CD4-positive, alpha-beta T cell (primary cell): ENCODE data around the gene PCBP2. TPM values are rescaled to one million over a fixed set of nuclear protein-coding genes. Genes with fewer than 3 reads are reported as not detected.

Experiments
- ATAC-seq: fragments of 200-7000 bp; cut with Tn5 transposase; one replicate; pipeline ENCODE4 v1.10.0; 2022; ENCODE audit warnings: mild to moderate bottlenecking; ENCODE audit not compliant: poor library complexity
- CTCF ChIA-PET: fragments of 350-600 bp; sonication (Branson Sonifier 250); formaldehyde crosslinking; loops from one replicate; lab custom pipeline; 2021; ENCODE audit warnings: antibody characterized with exemption, inconsistent platforms; lab: Charles Lee
- POLR2A ChIA-PET: fragments of 350-600 bp; sonication (Branson Sonifier 250); formaldehyde crosslinking; loops from one replicate; lab custom pipeline; 2021; ENCODE audit warnings: antibody characterized with exemption, inconsistent platforms; lab: Charles Lee
- DNase-seq, 14 experiments: peaks; one replicate each; pipeline ENCODE4 v3.0.0-alpha.2; 2013 to 2020; ENCODE audit warnings: mixed read lengths in 2 of 14
- H3K27ac ChIP-seq, 2 donors: one replicate each; pipeline versions ENCODE4 v1.5.1 to v1.7.0; 2013; ENCODE audit warnings: low read length in 2 of 2, low read depth in 1 of 2, mild to moderate bottlenecking in 1 of 2
- H3K27me3 ChIP-seq, 2 experiments: 1 replicate in 1 of 2; 2 replicates in 1 of 2; pipeline versions ENCODE4 v1.6.1 to v1.7.0; 2013; ENCODE audit warnings: low read length in 2 of 2, control low read depth in 1 of 2, mild to moderate bottlenecking in 1 of 2, moderate library complexity in 1 of 2; ENCODE audit not compliant: insufficient read depth in 2 of 2, control insufficient read depth in 1 of 2
- H3K36me3 ChIP-seq: one replicate; pipeline ENCODE4 v1.6.1; 2013; ENCODE audit warnings: low read length, control low read depth; ENCODE audit not compliant: insufficient read depth
- H3K4me1 ChIP-seq: one replicate; pipeline ENCODE4 v1.6.1; 2013; ENCODE audit warnings: low read length, control low read depth; ENCODE audit not compliant: insufficient read depth
- H3K4me3 ChIP-seq: one replicate; pipeline ENCODE4 v1.5.1; 2013; ENCODE audit warnings: mild to moderate bottlenecking, low read length, moderate library complexity
- H3K9me3 ChIP-seq, 2 experiments: 1 replicate in 1 of 2; 2 replicates in 1 of 2; pipeline versions ENCODE4 v1.6.1 to v1.7.0; 2013; ENCODE audit warnings: low read length in 2 of 2, mild to moderate bottlenecking in 2 of 2, control low read depth in 1 of 2, moderate library complexity in 1 of 2; ENCODE audit not compliant: control insufficient read depth in 1 of 2, insufficient read depth in 1 of 2
- H3K27ac Mint-ChIP-seq: one replicate; pipeline ENCODE4 v1.8.0; 2020; ENCODE audit warnings: mixed read lengths
- H3K27me3 Mint-ChIP-seq: one replicate; pipeline ENCODE4 v1.8.0; 2021; ENCODE audit warnings: mixed read lengths
- H3K36me3 Mint-ChIP-seq: one replicate; pipeline ENCODE4 v1.8.0; 2021; ENCODE audit warnings: low read depth, mixed read lengths
- H3K4me1 Mint-ChIP-seq: one replicate; pipeline ENCODE4 v1.8.0; 2021; ENCODE audit warnings: low read depth, mixed read lengths
- H3K4me3 Mint-ChIP-seq: one replicate; pipeline ENCODE4 v1.8.0; 2020; ENCODE audit warnings: mild to moderate bottlenecking, mixed read lengths
- H3K9me3 Mint-ChIP-seq: one replicate; pipeline ENCODE4 v1.8.0; 2020; ENCODE audit warnings: mixed read lengths
- intact Hi-C, 2 experiments: fragments of 100-400 bp; cut with DNase I in 1 of 2; cut with micrococcal nuclease in 1 of 2; formaldehyde crosslinking; loops; one replicate each; pipeline versions ENCODE4 v1.15.1 to v1.9.0; 2023 to 2025; cut with DNase I, micrococcal nuclease
- total RNA-seq, 174 experiments: library from RNA in 2 of 174; stranded (reverse) in 2 of 174; gene quantifications; one replicate each; pipeline ENCODE4 v1.2.3 and lab custom pipeline; 2021 to 2026
- TF ChIP-seq, protein P1 (sequence below): fragments of 200-600 bp; IDR thresholded peaks from one replicate; pipeline ENCODE4 v1.8.0; 2022; ENCODE audit warnings: antibody characterized with exemption, mild to moderate bottlenecking

PCBP2 gene
- total RNA-seq, 2 experiments from 2014 or later: 1,331 to 1,359 TPM

GRCh38 chr12:53467082-53467481 is 15.2 kb downstream of the PCBP2 start:
- ATAC-seq: no peak
- no peaks in the 10 kb centered on the region for H3K9me3 ChIP-seq
- CTCF ChIA-PET: interaction anchor here (2.7 kb wide), 1 partner anchor 41 kb away, joined by 5 read pairs; no protein-coding TSS in a partner anchor
- no peak for DNase-seq
- Mint-ChIP-seq H3K36me3 (peaks cover 100% of the 10 kb centered on the region), H3K4me3 (no peak overlapping the region), H3K4me1 (peaks cover 52% of the 10 kb centered on the region), H3K27me3 (no peaks in the 10 kb centered on the region), H3K9me3 (no peaks in the 10 kb centered on the region), H3K27ac (no peak overlapping the region)
- intact Hi-C loops: no loop called here
- POLR2A ChIA-PET: no interaction called here
- H3K4me3 ChIP-seq: no peak overlapping the region
- H3K27me3 ChIP-seq: no peaks in the 10 kb centered on the region
- TF ChIP-seq, protein P1, sequence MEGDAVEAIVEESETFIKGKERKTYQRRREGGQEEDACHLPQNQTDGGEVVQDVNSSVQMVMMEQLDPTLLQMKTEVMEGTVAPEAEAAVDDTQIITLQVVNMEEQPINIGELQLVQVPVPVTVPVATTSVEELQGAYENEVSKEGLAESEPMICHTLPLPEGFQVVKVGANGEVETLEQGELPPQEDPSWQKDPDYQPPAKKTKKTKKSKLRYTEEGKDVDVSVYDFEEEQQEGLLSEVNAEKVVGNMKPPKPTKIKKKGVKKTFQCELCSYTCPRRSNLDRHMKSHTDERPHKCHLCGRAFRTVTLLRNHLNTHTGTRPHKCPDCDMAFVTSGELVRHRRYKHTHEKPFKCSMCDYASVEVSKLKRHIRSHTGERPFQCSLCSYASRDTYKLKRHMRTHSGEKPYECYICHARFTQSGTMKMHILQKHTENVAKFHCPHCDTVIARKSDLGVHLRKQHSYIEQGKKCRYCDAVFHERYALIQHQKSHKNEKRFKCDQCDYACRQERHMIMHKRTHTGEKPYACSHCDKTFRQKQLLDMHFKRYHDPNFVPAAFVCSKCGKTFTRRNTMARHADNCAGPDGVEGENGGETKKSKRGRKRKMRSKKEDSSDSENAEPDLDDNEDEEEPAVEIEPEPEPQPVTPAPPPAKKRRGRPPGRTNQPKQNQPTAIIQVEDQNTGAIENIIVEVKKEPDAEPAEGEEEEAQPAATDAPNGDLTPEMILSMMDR: no peak
- H3K27ac ChIP-seq: no peak overlapping the region
- peaks cover 8% of the 10 kb centered on the region for H3K4me1 ChIP-seq
- H3K36me3 ChIP-seq: peaks cover 99% of the 10 kb centered on the region

- Histone ChIP-seq H3K9me3 (no peaks in the 10 kb centered on the region), H3K4me3 (no peak overlapping the region), H3K27me3 (no peaks in the 10 kb centered on the region), H3K4me1 (peaks cover 8% of the 10 kb centered on the region), H3K36me3 (peaks cover 99% of the 10 kb centered on the region), H3K27ac (no peak overlapping the region)
- ATAC-seq: no peak
- Mint-ChIP-seq H3K27ac (no peak overlapping the region), H3K36me3 (peaks cover 100% of the 10 kb centered on the region), H3K27me3 (no peaks in the 10 kb centered on the region), H3K4me3 (no peak overlapping the region), H3K9me3 (no peaks in the 10 kb centered on the region), H3K4me1 (peaks cover 54% of the 10 kb centered on the region)
- intact Hi-C loops: no loop called here
- DNase-seq: no peak
- TF ChIP-seq, protein P1: no peak
- ChIA-PET CTCF (interaction anchor here (1.0 to 2.7 kb wide), 2 partner anchors 9 to 41 kb away, joined by 5 read pairs; no protein-coding TSS in a partner anchor), POLR2A (interaction anchor here (1.5 kb wide), 1 partner anchor 13 kb away, joined by 4 read pairs; no protein-coding TSS in a partner anchor)
Observed at GRCh38 chr12:53467880-53468279, 16.0 kb downstream of the PCBP2 start.

DNA sequence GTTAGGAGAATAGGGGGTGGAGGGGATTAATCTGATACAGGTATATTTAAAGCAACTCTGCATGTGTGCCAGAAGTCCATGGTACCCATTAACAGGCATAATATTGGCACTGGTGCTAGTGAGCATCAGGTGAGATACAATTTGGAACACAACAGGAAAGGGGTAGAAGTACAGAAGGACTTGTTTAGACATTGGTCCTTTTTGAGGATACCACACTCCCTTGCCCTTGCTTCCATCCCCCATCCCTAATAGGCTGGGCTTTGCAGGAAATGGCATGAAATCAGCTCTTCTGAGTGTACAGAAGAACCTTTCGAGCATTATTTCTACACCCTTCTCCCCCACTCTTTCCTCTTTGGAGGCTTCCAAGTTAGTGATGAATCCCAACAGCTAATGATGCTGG is 16.4 kb downstream of the PCBP2 start:
- no peaks in the 10 kb centered on the region for H3K27me3 ChIP-seq
- Mint-ChIP-seq H3K9me3 (no peaks in the 10 kb centered on the region), H3K27ac (no peak overlapping the region), H3K4me1 (peaks cover 51% of the 10 kb centered on the region), H3K4me3 (no peak overlapping the region), H3K27me3 (no peaks in the 10 kb centered on the region), H3K36me3 (peaks cover 100% of the 10 kb centered on the region)
- CTCF ChIA-PET: interaction anchor here (1.0 to 2.7 kb wide), 2 partner anchors 8 to 40 kb away, joined by 5 read pairs; no protein-coding TSS in a partner anchor
- intact Hi-C loops: no loop called here
- TF ChIP-seq, protein P1: no peak
- POLR2A ChIA-PET: interaction anchor here (1.5 kb wide), 1 partner anchor 13 kb away, joined by 4 read pairs; no protein-coding TSS in a partner anchor
- H3K4me3 ChIP-seq: no peak overlapping the region
- DNase-seq: no peak
- no peak overlapping the region for H3K27ac ChIP-seq
- peaks cover 99% of the 10 kb centered on the region for H3K36me3 ChIP-seq
- peaks cover 10% of the 10 kb centered on the region for H3K4me1 ChIP-seq
- no peak for ATAC-seq
- no peaks in the 10 kb centered on the region for H3K9me3 ChIP-seq
